ENCODE measurements around the gene CYFIP2. TPM values are rescaled to one million over a fixed set of nuclear protein-coding genes. Genes with fewer than 3 reads are reported as not detected.

The CYFIP2 gene
- total and polyA plus RNA-seq, 2 experiments from 2014 or later: 2.2 to 5.9 TPM

GRCh38 chr5:157345485-157345884, 79.6 kb downstream of the CYFIP2 start:
- H3K27me3 ChIP-seq (replicated peaks; ENCODE audit: insufficient read depth): no peaks in the 10 kb centered on the region
- H3F3A ChIP-seq (ENCODE audit: insufficient read depth): no peaks in the 10 kb centered on the region
- H3K9me3 ChIP-seq (ENCODE audit: low read depth): no peaks in the 10 kb centered on the region
- H3K79me2 ChIP-seq (ENCODE audit: insufficient read depth): no peaks in the 10 kb centered on the region
- H3K4me2 ChIP-seq (ENCODE audit: unreplicated experiment): no peak overlapping the region
- WGBS, 2 experiments (ENCODE audit: low coverage in 1 of 2, low lambda C conversion rate in 2 of 2, missing lambda C conversion rate in 2 of 2): 73 to 79% methylated on average over 6 of the region's 6 CpGs
- in situ Hi-C loops (cut with MboI): loop anchor here (25.0 kb wide), 1 partner anchor 392 kb away; the partner anchor contains the start of genes LSM11 and THG1L
- no peaks in the 10 kb centered on the region for H3K9me2 ChIP-seq (ENCODE audit: insufficient read depth)
- TF ChIP-seq EZH2 (IDR thresholded peaks at IDR 0.05; ENCODE audit: insufficient read depth, poor library complexity, severe bottlenecking) (no peak), EZH2phosphoT487 (IDR thresholded peaks at IDR 0.05; ENCODE audit: insufficient read depth, low read depth) (no peak)
- H3K4me3 ChIP-seq: no peak overlapping the region
- no peak for DNase-seq
- no peak overlapping the region for H3K9ac ChIP-seq
- no peaks in the 10 kb centered on the region for H3K36me3 ChIP-seq (ENCODE audit: low read depth)
- H2AFZ ChIP-seq: no peak overlapping the region
- no peaks in the 10 kb centered on the region for H3K4me1 ChIP-seq (ENCODE audit: insufficient read depth)
- H3K27ac ChIP-seq: no peak overlapping the region
- H4K20me1 ChIP-seq (ENCODE audit: insufficient read depth): no peaks in the 10 kb centered on the region

- Histone ChIP-seq H2AFZ (no peak overlapping the region), H3K27me3 (replicated peaks; ENCODE audit: insufficient read depth) (no peaks in the 10 kb centered on the region), H4K20me1 (ENCODE audit: insufficient read depth) (no peaks in the 10 kb centered on the region), H3K4me3 (no peak overlapping the region), H3K4me2 (ENCODE audit: unreplicated experiment) (no peak overlapping the region), H3K9me3 (ENCODE audit: low read depth) (no peaks in the 10 kb centered on the region), H3K79me2 (ENCODE audit: insufficient read depth) (no peaks in the 10 kb centered on the region), H3K9ac (no peak overlapping the region), H3K36me3 (ENCODE audit: low read depth) (no peaks in the 10 kb centered on the region), H3F3A (ENCODE audit: insufficient read depth) (no peaks in the 10 kb centered on the region), H3K27ac (no peak overlapping the region), H3K9me2 (ENCODE audit: insufficient read depth) (no peaks in the 10 kb centered on the region), H3K4me1 (ENCODE audit: insufficient read depth) (no peaks in the 10 kb centered on the region)
- 46 to 50% methylated on average over 15 of the region's 15 CpGs for WGBS, 2 experiments (ENCODE audit: low coverage in 1 of 2, low lambda C conversion rate in 2 of 2, missing lambda C conversion rate in 2 of 2)
- in situ Hi-C loops (cut with MboI): loop anchor here (25.0 kb wide), 1 partner anchor 390 kb away; the partner anchor contains the start of genes LSM11 and THG1L
- no peak for TF ChIP-seq EZH2phosphoT487 (IDR thresholded peaks at IDR 0.05; ENCODE audit: insufficient read depth, low read depth)
- no peak for DNase-seq
Measured at GRCh38 chr5:157347301-157348048, 81.6 kb downstream of the CYFIP2 start.

GRCh38 chr5:157348049-157348400, 82.1 kb downstream of the CYFIP2 start:
- no peaks in the 10 kb centered on the region for H3F3A ChIP-seq (ENCODE audit: insufficient read depth)
- no peaks in the 10 kb centered on the region for H3K9me2 ChIP-seq (ENCODE audit: insufficient read depth)
- H3K79me2 ChIP-seq (ENCODE audit: insufficient read depth): no peaks in the 10 kb centered on the region
- no peaks in the 10 kb centered on the region for H3K9me3 ChIP-seq (ENCODE audit: low read depth)
- no peaks in the 10 kb centered on the region for H3K27me3 ChIP-seq (replicated peaks; ENCODE audit: insufficient read depth)
- no peak overlapping the region for H3K4me2 ChIP-seq (ENCODE audit: unreplicated experiment)
- TF ChIP-seq EZH2 (IDR thresholded peaks at IDR 0.05; ENCODE audit: insufficient read depth, poor library complexity, severe bottlenecking) (no peak), EZH2phosphoT487 (IDR thresholded peaks at IDR 0.05; ENCODE audit: insufficient read depth, low read depth) (no peak)
- H3K4me1 ChIP-seq (ENCODE audit: insufficient read depth): no peaks in the 10 kb centered on the region
- WGBS, 2 experiments (ENCODE audit: low coverage in 1 of 2, low lambda C conversion rate in 2 of 2, missing lambda C conversion rate in 2 of 2): 83 to 97% methylated on average over 2 of the region's 2 CpGs
- in situ Hi-C loops (cut with MboI): loop anchor here (25.0 kb wide), 1 partner anchor 389 kb away; the partner anchor contains the start of genes LSM11 and THG1L
- no peak overlapping the region for H2AFZ ChIP-seq
- H3K27ac ChIP-seq: no peak overlapping the region
- no peak overlapping the region for H3K4me3 ChIP-seq
- no peaks in the 10 kb centered on the region for H3K36me3 ChIP-seq (ENCODE audit: low read depth)
- H3K9ac ChIP-seq: no peak overlapping the region
- no peaks in the 10 kb centered on the region for H4K20me1 ChIP-seq (ENCODE audit: insufficient read depth)
- DNase-seq: no peak

GRCh38 chr5:157350939-157351801, 85.2 kb downstream of the CYFIP2 start:
- in situ Hi-C loops (cut with MboI): no loop called here
- H3F3A ChIP-seq (ENCODE audit: insufficient read depth): no peaks in the 10 kb centered on the region
- no peak overlapping the region for H3K4me2 ChIP-seq (ENCODE audit: unreplicated experiment)
- H2AFZ ChIP-seq: no peak overlapping the region
- 75% methylated on average over 7 of the region's 7 CpGs for WGBS, 2 experiments (ENCODE audit: low coverage in 1 of 2, low lambda C conversion rate in 2 of 2, missing lambda C conversion rate in 2 of 2)
- no peaks in the 10 kb centered on the region for H3K36me3 ChIP-seq (ENCODE audit: low read depth)
- H3K4me3 ChIP-seq: no peak overlapping the region
- H3K79me2 ChIP-seq (ENCODE audit: insufficient read depth): no peaks in the 10 kb centered on the region
- H3K9me3 ChIP-seq (ENCODE audit: low read depth): no peaks in the 10 kb centered on the region
- no peak overlapping the region for H3K27ac ChIP-seq
- H4K20me1 ChIP-seq (ENCODE audit: insufficient read depth): no peaks in the 10 kb centered on the region
- DNase-seq: no peak
- no peaks in the 10 kb centered on the region for H3K9me2 ChIP-seq (ENCODE audit: insufficient read depth)
- no peak for TF ChIP-seq EZH2phosphoT487 (IDR thresholded peaks at IDR 0.05; ENCODE audit: insufficient read depth, low read depth)
- TF ChIP-seq EZH2 (IDR thresholded peaks at IDR 0.05; ENCODE audit: insufficient read depth, poor library complexity, severe bottlenecking): no peak
- no peak overlapping the region for H3K9ac ChIP-seq
- H3K4me1 ChIP-seq (ENCODE audit: insufficient read depth): no peaks in the 10 kb centered on the region
- no peaks in the 10 kb centered on the region for H3K27me3 ChIP-seq (replicated peaks; ENCODE audit: insufficient read depth)
